Activated CD4-positive, CD25-positive, alpha-beta regulatory T cell treated with anti-CD3 and anti-CD28 coated beads, Interleukin-2, amount 50 U/mL, for 24 hours (primary cell): ENCODE measurements around the gene DESI2.
A peak's percentile ranks its signal among the peaks of the same experiment; 100 is the strongest.
"Not testable (repeated sequence)": the region's sequence is repeated elsewhere in the genome, so short reads cannot be mapped to it uniquely, and the experiment has no call there.

Source experiments
- ATAC-seq, 2 donors: fragments of 150-1000 bp; cut with Tn5 transposase; one replicate each; pipeline ENCODE4 v1.10.0; 2021; ENCODE audit warnings: mild to moderate bottlenecking in 1 of 2, moderate library complexity in 1 of 2

Gene DESI2

DNA sequence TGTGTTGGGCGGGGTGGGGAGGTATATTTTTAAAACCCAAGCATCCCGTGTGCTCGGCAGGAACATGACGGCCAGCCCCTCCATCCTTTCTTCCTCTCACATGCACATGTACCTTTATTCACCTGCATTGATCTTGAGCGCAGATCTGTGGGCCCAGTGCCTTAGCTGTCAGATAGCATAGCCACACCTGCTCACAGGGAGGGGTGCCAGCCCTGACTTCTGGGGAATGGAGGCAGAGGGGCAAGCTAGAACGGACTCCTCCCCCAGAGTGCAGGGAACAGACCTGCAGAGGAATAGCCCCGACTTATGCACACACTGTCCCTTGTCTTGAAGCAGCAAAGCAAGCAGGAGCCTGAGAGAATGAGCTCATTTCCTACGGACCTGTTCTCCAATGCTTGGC is 56.1 kb downstream of the DESI2 start:
- ATAC-seq: no peak

DNA sequence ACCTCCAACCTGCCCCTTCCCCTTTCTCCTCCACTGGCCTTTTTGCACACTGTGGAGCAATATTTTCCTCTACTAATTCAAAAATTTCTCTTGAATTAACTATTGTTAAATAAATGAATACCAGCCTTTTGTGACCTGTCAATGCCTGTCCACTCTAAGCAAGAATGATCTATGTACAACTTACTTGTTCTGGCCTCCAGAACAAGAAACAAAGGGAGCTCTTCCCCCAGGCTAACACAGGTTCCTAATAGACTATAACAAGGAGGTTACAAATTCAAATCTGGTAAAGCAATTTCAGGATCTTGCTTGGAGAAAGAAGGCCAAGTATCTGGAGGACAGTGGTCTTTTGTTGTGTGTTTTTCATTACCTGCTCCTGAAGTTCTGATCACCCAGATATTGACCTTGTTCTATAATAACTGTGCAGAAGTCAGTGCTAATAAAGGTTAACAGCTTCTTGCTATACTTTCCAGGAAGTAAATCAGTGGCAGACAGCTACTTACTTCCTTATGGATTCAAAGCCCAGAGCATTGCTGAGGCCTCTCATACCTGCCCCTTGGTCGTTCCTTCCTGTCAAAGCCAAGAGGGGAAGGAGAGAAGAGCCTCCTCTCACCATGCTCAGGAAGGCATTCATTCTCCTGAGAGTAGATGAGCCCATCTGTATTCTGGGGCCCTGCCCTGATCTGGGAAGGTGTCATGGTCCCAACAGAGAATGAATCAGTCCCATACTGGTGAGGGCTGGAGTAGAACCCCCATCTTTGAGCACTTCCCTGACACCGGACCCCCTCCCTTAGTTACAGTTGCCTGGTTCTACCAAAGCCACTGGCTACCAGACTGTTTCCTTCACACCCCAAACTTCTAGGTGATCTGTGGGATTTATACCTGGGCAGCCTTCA is 56.8 kb downstream of the DESI2 start:
- ATAC-seq: no peak

DNA sequence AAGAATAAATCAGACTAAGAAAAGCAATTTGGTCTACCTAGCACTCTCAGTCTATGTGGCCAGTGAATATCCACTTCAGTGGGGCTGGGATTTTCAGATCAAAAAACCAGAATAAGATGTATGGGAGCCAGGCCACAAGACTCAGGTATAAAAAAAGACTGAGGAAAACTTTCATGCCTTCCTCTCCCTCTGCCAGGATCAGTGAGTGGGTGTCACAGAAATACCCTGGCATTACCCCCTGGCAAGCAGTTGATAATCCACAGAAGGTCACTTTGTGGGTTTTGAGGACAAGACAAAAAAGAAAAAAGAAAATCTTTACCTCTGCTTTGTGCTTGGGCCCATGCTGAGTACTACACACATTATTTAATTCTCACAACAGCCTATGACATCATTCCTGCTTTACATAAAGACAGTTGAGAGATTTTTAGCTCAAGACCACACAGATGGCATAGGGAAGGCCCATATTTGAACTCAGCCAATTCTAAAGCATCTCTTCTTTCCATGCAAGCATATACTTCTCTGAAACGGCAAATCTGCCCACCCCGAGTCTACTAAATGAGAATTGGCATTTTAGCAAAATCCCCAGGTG is 57.6 kb downstream of the DESI2 start:
- ATAC-seq: no peak

DNA sequence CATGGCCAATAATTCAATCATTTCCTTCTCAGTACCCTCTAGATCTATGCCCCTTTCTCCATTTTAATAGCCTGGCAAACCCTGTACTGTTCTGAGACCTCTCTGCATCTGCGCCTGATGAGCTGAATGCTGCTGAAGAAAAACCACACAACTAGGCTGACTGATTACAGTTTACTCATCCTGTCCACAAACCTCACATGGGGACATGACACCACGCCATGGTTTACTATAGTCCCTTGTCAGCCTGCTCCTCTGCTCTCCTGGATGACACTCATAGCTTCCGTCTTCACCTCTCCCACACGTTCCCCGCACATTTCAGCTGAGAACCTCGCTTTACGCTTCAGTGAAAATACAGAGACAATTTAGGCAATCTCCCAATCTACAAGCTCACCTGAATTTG is 59.7 kb downstream of the DESI2 start:
- ATAC-seq: peak in 1 of 2 donors; percentile 30

DNA sequence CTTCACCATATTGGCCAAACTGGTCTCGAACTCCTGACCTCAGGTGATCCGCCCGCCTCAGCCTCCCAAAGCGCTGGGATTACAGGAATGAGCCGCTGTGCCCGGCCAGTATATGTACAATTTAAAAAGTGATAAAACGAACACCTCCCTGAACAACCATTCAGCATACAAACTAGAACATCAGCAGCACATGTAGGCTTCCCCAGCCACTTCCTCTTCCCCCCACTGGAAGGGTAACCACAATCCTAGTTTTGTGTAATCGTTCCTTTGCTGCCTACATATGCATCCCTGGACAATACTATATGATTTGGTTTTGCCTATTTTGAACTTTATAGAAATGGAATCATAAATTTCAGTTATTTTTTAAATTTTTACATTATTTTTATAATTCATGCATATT is 60.4 kb downstream of the DESI2 start:
- ATAC-seq: no peak

DNA sequence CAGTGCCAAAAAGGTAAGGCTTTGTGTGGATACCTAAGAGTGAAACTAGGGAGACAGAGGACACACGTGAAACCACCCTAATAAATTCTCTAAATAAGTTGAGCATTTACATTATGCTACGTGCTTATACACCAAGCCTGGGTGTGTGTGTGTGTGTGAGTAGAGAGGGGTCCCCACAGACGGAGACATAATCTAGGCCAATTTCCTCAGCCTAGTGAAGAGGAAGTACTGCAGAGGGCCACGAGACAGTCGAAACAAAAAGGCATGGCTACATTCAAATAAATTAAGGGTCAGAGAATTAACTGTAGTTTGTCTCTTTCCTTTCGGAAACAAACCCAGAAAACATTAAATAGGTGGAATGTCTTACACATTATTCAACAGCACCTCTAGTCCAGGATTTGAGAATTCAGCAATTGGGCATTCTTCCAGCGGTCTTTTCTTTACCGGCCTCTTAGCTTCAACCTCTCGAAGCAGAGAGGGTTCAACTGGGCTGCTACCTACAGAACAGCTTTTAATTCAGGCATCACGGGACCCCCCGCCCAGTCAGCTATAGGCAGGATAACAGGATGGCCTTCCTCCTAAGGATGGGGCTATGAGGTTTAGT is 75.0 kb downstream of the DESI2 start:
- ATAC-seq: no peak

DNA sequence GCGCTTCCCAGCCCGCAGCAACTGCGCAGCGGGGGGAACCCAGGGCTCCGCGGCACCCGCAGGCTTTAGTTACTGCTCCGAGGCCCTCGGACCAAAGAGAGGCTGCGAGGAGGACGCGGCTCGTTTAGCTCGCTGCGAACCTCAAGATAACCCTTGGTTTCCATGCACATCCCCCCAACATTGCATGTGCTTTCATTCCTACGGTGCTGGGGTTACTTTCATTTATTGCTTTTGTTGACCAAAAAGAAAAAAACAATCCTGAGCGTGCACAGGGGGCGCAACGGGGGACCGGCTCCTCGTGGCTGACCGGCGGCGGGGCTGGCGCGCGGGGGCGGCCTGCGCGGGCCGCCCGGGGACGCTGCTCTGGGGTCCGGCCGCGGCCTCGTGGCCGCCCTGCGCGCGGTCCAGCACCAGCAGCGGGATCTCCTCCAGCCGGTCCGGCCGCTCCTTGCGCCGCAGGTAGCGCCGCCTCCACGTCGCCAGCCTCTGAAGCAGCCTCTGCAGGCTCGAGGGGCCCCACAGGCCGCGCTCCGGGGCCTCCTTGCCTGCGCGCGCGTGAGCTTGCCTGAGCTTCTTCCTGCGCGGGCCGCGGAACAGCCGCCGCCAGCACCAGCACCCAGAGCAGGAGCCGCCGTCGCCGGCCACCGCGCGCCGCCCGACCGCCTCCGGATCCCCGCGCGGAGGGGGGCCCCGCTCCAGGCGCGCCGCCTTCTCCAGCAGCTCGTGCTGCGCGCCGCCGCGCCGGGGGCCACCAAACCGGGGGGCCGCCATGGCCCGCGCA is 77.4 kb downstream of the DESI2 start:
- peak in 1 of 2 donors; percentile 55 for ATAC-seq

DNA sequence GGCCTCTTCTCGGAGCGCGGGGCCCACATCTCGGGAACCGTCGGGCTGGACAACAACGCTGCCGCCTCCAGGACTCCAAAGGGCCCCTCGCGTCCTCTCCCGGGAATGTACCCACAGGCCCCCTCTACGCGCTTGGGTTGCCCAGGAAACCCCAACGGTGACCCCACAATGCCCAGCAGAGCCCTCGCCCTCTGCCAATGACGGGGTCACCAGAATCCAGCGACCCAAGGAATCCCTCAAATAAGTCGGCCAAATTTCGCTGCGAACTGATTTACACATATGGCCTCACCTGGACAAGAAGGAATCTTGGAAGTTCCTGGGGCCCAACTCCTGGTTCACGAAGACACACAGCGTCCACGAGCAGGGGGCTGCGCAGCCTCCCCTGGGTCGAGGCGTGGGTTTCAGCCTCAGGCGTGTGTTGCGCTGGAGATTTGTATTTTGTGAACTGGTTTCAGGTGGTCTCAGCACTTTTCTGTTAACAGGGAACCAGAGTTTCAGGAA is 78.1 kb downstream of the DESI2 start:
- no peak for ATAC-seq

DNA sequence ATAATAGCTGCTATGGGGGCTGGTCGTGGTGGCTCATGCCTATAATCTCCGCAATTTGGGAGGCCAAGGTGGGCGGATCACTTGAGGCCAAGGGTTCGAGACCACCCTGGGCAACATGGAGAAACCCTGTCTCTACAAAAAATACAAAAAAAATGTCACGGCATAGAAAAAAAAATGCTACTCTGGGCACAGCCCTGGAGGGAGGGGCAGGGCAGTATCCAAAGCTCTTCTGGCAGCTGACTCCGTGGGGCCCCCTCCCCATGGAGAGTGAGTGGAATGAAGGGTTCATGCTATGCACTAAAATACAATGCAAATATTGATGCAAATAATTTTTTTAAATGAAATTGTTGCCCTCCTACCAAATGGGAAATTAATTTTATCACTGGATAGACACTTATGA is 78.7 kb downstream of the DESI2 start:
- no peak for ATAC-seq

DNA sequence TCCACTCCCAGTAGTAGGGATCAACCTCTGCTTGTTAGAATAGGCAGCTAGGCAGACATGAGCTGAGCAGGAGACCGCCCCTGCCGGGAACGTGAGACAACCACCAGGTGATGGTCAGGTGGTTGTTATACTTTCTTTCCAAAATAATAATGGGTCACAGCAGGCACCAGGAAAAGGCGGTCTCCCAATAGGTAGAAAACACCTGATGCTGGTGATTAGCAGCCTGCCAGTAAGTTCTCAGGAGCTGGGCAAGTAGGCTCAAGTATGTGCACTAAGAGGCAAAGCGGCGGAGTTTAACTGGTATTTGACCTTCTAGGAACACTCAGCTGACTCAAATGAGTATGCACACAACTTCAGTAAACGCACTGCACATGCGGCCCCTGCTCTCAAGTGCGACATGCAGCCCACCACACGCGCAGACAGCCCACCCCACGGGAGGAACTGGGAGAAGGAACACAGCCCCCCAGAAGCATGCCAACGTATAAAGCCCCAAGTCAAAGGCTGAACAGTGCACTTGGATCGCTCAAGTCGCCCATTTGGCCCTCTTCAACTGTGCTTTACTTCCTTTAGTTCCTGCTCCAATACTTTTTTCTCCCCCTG is 80.0 kb downstream of the DESI2 start:
- no peak for ATAC-seq

DNA sequence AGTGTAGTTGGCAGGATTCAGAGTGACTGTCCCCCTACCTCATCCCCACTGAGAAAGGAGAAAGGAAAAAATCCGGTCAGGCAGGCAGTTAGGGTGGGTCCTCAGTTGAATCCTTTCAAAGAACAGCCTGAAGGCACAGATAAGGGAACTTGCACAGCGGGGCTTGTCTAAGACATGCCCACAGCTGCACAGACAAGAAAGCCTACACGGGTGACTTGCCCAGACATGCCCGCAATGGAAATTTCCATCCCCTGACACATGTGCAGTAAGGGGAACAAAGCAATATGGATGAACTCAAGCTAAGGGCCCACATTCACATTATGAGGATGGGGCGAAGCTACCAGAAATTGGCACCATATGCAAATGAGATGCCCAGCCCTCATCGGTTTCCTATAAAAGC is 82.5 kb downstream of the DESI2 start:
- no peak for ATAC-seq

DNA sequence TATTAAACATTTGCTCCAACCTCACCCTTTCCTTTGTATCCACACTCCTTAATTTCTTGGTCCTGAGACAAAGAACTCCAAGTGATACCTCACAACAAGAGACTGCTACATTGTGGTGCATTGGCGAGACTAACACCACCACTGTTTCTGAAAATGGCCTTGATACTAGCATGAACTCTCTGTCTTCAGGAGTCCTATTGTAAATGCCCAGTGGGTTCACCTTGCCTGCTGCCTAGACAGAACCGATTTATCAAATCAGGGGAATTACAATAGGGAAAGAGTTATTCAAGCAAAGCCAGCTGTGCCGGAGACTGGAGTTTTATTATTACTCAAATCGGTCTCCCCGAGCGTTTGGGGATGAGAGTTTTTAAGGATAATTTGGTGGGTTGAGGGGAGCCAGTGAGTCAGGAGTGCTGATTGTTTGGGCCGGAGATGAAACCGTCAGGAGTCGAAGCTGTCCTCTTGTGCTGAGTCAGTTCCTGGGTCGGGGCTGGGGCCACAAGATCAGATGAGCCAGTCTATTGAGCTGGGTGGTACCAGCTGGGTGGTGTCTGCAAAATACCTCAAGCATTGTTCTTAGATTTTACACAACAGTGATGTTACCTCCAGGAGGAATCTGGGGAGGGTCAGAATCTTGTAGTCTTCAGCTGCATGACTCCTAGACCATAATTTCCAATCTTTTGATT is 83.1 kb downstream of the DESI2 start:
- ATAC-seq: no peak

DNA sequence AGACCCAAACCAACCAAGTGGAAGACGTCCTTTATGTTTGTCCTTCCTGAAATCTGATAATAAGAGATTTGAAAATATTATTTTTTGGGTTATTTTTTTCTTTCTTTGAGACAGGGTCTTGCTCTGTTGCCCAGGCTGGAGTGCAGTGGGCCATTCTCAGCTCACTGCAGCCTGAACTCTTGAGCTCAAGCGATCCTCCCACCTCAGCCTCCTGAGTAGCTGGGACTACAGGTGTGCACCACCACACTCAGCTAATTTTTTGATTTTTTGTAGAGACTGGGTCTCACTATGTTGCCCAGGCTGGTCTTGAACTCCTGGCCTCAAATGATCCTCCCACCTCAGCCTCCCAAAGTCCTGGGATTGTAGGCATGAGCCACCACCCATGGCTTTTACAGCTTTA is 86.2 kb downstream of the DESI2 start:
- ATAC-seq: not testable (repeated sequence)

DNA sequence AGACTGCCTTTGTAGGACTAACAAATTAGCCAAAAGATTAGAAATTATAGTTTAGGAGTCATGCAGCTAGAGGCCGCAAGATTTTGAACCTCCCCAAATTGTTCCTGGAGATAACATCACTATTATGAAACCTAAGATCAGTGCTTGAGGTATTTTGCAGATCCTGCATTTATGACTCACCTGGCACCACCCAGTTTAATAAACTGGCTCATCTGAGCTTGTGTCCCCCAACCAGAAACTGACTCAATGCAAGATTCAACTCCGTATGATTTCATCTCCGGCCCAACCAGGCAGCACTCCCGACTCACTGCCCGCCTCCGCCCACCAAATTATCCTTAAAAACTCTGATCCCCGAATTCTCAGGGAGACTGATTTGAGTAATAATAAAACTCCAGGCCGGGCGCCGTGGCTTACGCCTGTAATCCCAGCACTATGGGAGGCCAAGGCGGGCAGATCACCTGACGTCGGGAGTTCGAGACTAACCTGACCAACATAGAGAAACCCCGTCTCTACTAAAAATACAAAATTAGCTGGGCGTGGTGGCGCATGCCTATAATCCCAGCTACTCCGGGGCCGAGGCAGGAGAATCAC is 87.2 kb downstream of the DESI2 start:
- not testable (repeated sequence) for ATAC-seq

DNA sequence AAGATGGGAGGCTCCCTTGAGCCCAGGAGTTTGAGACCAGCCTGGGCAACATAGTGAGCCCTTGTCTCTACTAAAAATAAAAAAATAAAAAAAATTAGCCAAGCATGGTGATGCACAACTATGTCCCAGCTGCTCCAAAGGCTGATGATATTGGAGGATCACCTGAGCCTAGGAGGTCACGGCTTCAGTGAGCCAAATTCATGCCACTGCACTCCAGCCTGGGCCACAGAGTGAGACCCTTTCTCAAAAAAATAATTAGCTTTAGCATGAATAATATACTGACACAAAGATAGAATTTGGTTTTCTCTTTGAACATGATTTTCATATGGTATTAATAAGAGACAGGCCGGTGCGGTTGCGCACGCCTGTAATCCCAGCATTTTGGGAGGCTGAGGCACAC is 88.8 kb downstream of the DESI2 start:
- no peak for ATAC-seq

DNA sequence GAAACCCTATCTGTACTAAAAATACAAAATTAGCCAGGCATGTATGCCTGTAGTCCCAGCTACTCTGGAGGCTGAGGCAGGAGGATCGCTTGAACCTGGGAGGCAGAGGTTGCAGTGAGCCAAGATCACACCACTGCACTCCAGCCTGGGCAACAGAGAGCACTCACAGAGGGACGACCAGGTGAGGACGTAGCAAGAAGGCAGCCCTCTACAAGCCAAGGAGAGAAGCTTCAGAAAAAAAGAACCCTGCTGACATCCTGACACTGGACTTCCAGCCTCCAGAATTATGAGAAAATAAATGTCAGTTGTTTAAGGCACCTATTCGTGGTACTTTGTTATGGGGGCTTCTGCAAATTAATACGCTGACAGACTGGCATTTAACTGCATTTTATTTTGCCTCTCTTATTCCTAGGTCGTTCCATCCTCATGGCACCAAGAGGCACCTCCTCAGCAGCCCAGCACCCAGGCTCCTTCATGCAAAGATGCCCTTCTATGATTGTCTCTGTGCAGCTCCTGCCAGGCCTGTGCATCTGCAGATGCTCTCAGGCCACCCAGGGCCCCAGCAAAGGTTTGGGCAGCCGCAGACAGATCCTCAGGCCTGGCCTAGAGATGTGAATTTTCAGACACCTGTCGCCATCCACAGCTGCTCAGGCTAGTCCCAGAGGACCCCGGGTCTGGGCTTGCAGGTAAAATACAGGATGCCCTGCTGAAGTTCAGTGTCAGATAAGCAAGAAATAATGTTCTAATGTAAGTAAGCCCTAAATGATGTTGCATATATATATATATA is 96.5 kb downstream of the DESI2 start:
- no peak for ATAC-seq

DNA sequence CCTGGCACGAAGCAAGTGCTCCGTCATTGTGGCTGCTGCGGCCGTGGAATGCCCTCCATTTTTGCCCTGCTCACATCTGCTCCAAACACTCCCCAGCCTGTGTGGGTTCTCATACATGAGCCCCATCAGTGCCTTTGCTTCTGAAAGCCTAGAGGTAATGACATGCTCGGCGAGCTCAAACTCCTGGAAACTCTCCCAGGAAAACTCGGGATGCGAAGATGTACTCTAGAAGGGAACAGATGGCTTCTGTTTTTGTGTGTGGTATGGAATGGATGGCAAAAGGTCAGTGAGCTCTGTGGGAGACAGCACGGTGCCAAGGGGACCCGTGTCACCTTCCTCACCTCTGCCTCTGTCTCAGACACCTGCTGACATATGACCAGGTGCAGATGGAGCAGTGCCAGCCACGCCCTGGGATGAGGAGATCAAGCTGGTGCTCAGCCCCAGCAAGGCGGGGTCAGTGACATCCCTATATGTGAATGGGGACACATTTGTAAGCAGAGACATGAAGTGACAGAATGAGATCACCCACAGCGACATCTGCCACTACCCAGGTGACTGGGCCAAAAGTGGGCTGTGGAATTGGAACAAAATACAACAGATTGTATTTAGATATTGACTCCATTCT is 98.5 kb downstream of the DESI2 start:
- ATAC-seq: no peak

DNA sequence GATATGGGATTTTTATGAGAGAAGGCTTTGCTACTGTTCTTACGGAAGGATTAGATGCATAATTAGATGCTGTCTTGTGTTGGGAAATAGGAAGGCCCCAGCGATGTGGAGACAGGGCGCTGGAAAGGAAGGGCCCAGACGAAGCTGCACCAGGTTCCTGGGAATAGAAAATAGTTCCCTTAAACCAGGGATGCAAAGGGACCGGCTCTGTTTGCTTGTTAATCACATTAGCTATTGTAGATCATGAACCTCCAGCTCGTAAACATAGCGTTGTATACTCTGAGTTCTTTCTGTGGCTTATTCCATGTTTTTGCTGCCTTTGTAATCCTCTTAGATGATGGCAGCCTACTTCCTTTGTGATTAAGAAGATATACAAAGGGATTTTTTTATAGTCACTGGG is 102.7 kb downstream of the DESI2 start:
- no peak for ATAC-seq

DNA sequence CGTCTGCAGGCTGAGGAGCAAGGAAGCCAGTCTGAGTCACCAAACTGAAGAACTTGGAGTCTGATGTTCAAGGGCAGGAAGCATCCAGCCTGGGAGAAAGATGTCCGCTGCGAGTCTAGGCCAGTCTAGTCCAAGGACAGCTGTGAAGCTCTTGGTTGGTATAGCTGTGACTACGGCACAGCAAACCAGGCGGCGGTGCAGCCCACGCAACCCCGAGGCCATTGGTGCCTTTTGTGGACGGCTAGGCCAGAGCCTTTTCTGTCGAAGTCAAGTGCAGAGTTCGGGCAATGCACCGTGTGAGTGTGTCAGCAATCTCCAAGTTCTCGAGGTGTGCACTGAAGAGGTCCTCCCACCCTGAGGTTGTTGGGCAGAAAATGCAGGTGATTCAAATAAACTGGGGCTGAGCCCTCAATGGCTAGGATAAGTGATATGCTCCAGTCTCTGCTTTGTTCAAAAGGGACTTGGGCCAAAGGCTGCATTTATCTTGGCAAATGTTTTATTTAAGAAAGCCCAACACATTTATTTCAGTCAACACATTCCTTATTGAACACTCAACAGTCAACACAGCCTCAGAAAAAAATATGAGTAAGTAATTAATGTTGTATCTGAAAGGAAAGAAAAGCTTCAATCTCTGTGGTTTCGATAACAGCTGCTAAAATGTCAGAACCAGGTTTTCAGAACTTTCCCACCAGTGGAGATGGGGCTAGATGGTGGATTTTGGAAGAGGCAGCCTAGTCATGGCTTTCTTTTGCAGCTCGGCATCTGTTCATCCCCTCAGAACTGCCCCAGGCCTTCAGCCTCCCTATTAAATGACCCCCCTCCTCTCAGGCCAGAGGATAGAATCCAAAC is 104.4 kb downstream of the DESI2 start:
- ATAC-seq: no peak
